Measurements from ENCODE around the gene LDLRAD1. TPM values are rescaled to one million over a fixed set of nuclear protein-coding genes. Genes with fewer than 3 reads are reported as not detected.

The LDLRAD1 gene
- polyA plus RNA-seq, 3 donors, result not detected

- no peak overlapping the region for H3K4me2 ChIP-seq (replicated peaks; ENCODE audit: extremely low read depth, low read length, poor library complexity, severe bottlenecking)
- no peaks in the 10 kb centered on the region for H3K4me1 ChIP-seq (ENCODE audit: control insufficient read depth in 1 of 2, insufficient read depth in 2 of 2, low read length in 2 of 2)
- H3K4me3 Mint-ChIP-seq, result no peak overlapping the region
- no peaks in the 10 kb centered on the region for H4K20me1 ChIP-seq (ENCODE audit: insufficient read depth, low read length)
- H3K4me1 Mint-ChIP-seq, result no peaks in the 10 kb centered on the region
- no peaks in the 10 kb centered on the region for H3K27me3 ChIP-seq (ENCODE audit: control insufficient read depth in 2 of 2, insufficient read depth in 2 of 2, low read length in 2 of 2)
- WGBS (ENCODE audit: insufficient coverage), result 86% methylated on average over 1 of the region's 2 CpGs
- no peak overlapping the region for H3K9ac ChIP-seq (ENCODE audit: insufficient read depth, low read length, poor library complexity, severe bottlenecking)
- intact Hi-C loops (cut with micrococcal nuclease), result no loop called here
- no peaks in the 10 kb centered on the region for H3K9me3 ChIP-seq (replicated peaks in 1 of 2; ENCODE audit: control insufficient read depth in 1 of 2, insufficient read depth in 1 of 2, low read length in 2 of 2)
- no peaks in the 10 kb centered on the region for H3K27me3 Mint-ChIP-seq (ENCODE audit: low read depth in 3 of 3)
- H3K4me3 ChIP-seq (replicated peaks in 1 of 3; ENCODE audit: low read depth in 2 of 3, low read length in 3 of 3), result no peak overlapping the region
- no peaks in the 10 kb centered on the region for H3K9me3 Mint-ChIP-seq
- peaks cover 21 to 55% of the 10 kb centered on the region in 2 donors for H3K36me3 ChIP-seq (replicated peaks in 1 of 2; ENCODE audit: control insufficient read depth in 1 of 2, insufficient read depth in 2 of 2, low read length in 2 of 2)
- H3K27ac ChIP-seq (ENCODE audit: low read depth in 1 of 2, low read length in 2 of 2), result no peak overlapping the region
- no peak overlapping the region for H2AFZ ChIP-seq (ENCODE audit: insufficient read depth, low read depth, low read length, poor library complexity, severe bottlenecking)
- no peak for DNase-seq
- no peaks in the 10 kb centered on the region for H3K79me2 ChIP-seq (ENCODE audit: insufficient read depth, low read length)
- peaks cover 44 to 46% of the 10 kb centered on the region in 2 donors for H3K36me3 Mint-ChIP-seq
- no peak overlapping the region for H3K27ac Mint-ChIP-seq
- TF ChIP-seq CTCF (IDR thresholded peaks at IDR 0.05), result no peak
These were observed 49.9 kb downstream of the LDLRAD1 start for GRCh38 chr1:53968125-53968513.

- intact Hi-C loops (cut with micrococcal nuclease), result no loop called here
- H3K9me3 Mint-ChIP-seq, result no peaks in the 10 kb centered on the region
- H3K27ac Mint-ChIP-seq, result peak overlapping the region in 1 of 7 donors; percentile 54
- H3K9ac ChIP-seq (ENCODE audit: insufficient read depth, low read length, poor library complexity, severe bottlenecking), result no peak overlapping the region
- DNase-seq, result no peak
- H2AFZ ChIP-seq (ENCODE audit: insufficient read depth, low read depth, low read length, poor library complexity, severe bottlenecking), result no peak overlapping the region
- no peaks in the 10 kb centered on the region for H3K4me1 ChIP-seq (ENCODE audit: control insufficient read depth in 1 of 2, insufficient read depth in 2 of 2, low read length in 2 of 2)
- peaks cover 27 to 61% of the 10 kb centered on the region in 2 donors for H3K36me3 ChIP-seq (replicated peaks in 1 of 2; ENCODE audit: control insufficient read depth in 1 of 2, insufficient read depth in 2 of 2, low read length in 2 of 2)
- 93% methylated on average over 6 of the region's 7 CpGs for WGBS (ENCODE audit: insufficient coverage)
- H3K27me3 ChIP-seq (ENCODE audit: control insufficient read depth in 2 of 2, insufficient read depth in 2 of 2, low read length in 2 of 2), result no peaks in the 10 kb centered on the region
- no peaks in the 10 kb centered on the region for H3K4me1 Mint-ChIP-seq
- no peaks in the 10 kb centered on the region for H3K79me2 ChIP-seq (ENCODE audit: insufficient read depth, low read length)
- peaks cover 46 to 49% of the 10 kb centered on the region in 2 donors for H3K36me3 Mint-ChIP-seq
- H3K4me2 ChIP-seq (replicated peaks; ENCODE audit: extremely low read depth, low read length, poor library complexity, severe bottlenecking), result no peak overlapping the region
- no peak for TF ChIP-seq CTCF (IDR thresholded peaks at IDR 0.05)
- no peaks in the 10 kb centered on the region for H3K27me3 Mint-ChIP-seq (ENCODE audit: low read depth in 3 of 3)
- H3K27ac ChIP-seq (ENCODE audit: low read depth in 1 of 2, low read length in 2 of 2), result no peak overlapping the region
- H3K9me3 ChIP-seq (replicated peaks in 1 of 2; ENCODE audit: control insufficient read depth in 1 of 2, insufficient read depth in 1 of 2, low read length in 2 of 2), result no peaks in the 10 kb centered on the region
- no peak overlapping the region for H3K4me3 ChIP-seq (replicated peaks in 1 of 3; ENCODE audit: low read depth in 2 of 3, low read length in 3 of 3)
- no peaks in the 10 kb centered on the region for H4K20me1 ChIP-seq (ENCODE audit: insufficient read depth, low read length)
- no peak overlapping the region for H3K4me3 Mint-ChIP-seq
These were observed 50.4 kb downstream of the LDLRAD1 start for GRCh38 chr1:53967409-53968124.

Measured in CD14-positive monocyte (primary cell).